ENCODE data around the gene STARD5. TPM values are rescaled to one million over a fixed set of nuclear protein-coding genes. Genes with fewer than 3 reads are reported as not detected.

STARD5 gene
- total RNA-seq, 1 experiment from 2014 or later, result 0.22 TPM

GRCh38 chr15:81297603-81298575, 26.1 kb downstream of the STARD5 start:
- H3K79me2 ChIP-seq (ENCODE audit: low read length), result no peaks in the 10 kb centered on the region
- no peak overlapping the region for H3K4me3 ChIP-seq (ENCODE audit: low read length)
- H3K9me2 ChIP-seq (replicated peaks; ENCODE audit: insufficient read depth, low read length), result no peaks in the 10 kb centered on the region
- no peaks in the 10 kb centered on the region for H4K20me1 ChIP-seq (ENCODE audit: insufficient read depth, low read depth, low read length)
- H3K9ac ChIP-seq (ENCODE audit: low read length), result no peak overlapping the region
- H3K36me3 ChIP-seq (ENCODE audit: insufficient read depth, low read length), result no peaks in the 10 kb centered on the region
- H3K27me3 ChIP-seq (ENCODE audit: low read length), result no peaks in the 10 kb centered on the region
- no peak for DNase-seq
- no peak overlapping the region for H3K4me2 ChIP-seq (ENCODE audit: low read depth, low read length, poor library complexity, severe bottlenecking)
- peaks cover 33% of the 10 kb centered on the region for H3K4me1 ChIP-seq (ENCODE audit: low read length)
- H3K27ac ChIP-seq (ENCODE audit: low read length), result no peak overlapping the region
- H2AFZ ChIP-seq (ENCODE audit: low read length), result no peak overlapping the region
- no peaks in the 10 kb centered on the region for H3K9me3 ChIP-seq (ENCODE audit: low read length)

GRCh38 chr15:81297147-81297572, 26.8 kb downstream of the STARD5 start:
- Histone ChIP-seq H3K9me2 (replicated peaks; ENCODE audit: insufficient read depth, low read length) (no peaks in the 10 kb centered on the region), H3K27ac (ENCODE audit: low read length) (no peak overlapping the region), H3K9ac (ENCODE audit: low read length) (peak overlapping the region; percentile 6; the same call in 1 of the 2 replicates), H4K20me1 (ENCODE audit: insufficient read depth, low read depth, low read length) (no peaks in the 10 kb centered on the region), H3K79me2 (ENCODE audit: low read length) (no peaks in the 10 kb centered on the region), H3K36me3 (ENCODE audit: insufficient read depth, low read length) (no peaks in the 10 kb centered on the region), H3K9me3 (ENCODE audit: low read length) (no peaks in the 10 kb centered on the region), H3K4me2 (ENCODE audit: low read depth, low read length, poor library complexity, severe bottlenecking) (no peak overlapping the region), H3K4me1 (ENCODE audit: low read length) (peaks cover 33% of the 10 kb centered on the region), H3K27me3 (ENCODE audit: low read length) (no peaks in the 10 kb centered on the region), H3K4me3 (ENCODE audit: low read length) (no peak overlapping the region), H2AFZ (ENCODE audit: low read length) (no peak overlapping the region)
- no peak for DNase-seq

GRCh38 chr15:81296673-81297072, 27.3 kb downstream of the STARD5 start:
- no peak overlapping the region for H3K4me3 ChIP-seq (ENCODE audit: low read length)
- H3K9ac ChIP-seq (ENCODE audit: low read length), result peak overlapping the region; percentile 6; the same call in 1 of the 2 replicates

GRCh38 chr15:81296186-81296585, 27.8 kb downstream of the STARD5 start:
- no peaks in the 10 kb centered on the region for H3K27me3 ChIP-seq (ENCODE audit: low read length)
- no peak for DNase-seq
- H3K9ac ChIP-seq (ENCODE audit: low read length), result no peak overlapping the region
- H3K27ac ChIP-seq (ENCODE audit: low read length), result no peak overlapping the region
- H3K4me3 ChIP-seq (ENCODE audit: low read length), result no peak overlapping the region
- no peaks in the 10 kb centered on the region for H3K36me3 ChIP-seq (ENCODE audit: insufficient read depth, low read length)
- H2AFZ ChIP-seq (ENCODE audit: low read length), result no peak overlapping the region
- no peaks in the 10 kb centered on the region for H3K9me2 ChIP-seq (replicated peaks; ENCODE audit: insufficient read depth, low read length)
- no peaks in the 10 kb centered on the region for H3K79me2 ChIP-seq (ENCODE audit: low read length)
- no peaks in the 10 kb centered on the region for H4K20me1 ChIP-seq (ENCODE audit: insufficient read depth, low read depth, low read length)
- peaks cover 28% of the 10 kb centered on the region for H3K4me1 ChIP-seq (ENCODE audit: low read length)
- no peak overlapping the region for H3K4me2 ChIP-seq (ENCODE audit: low read depth, low read length, poor library complexity, severe bottlenecking)
- H3K9me3 ChIP-seq (ENCODE audit: low read length), result no peaks in the 10 kb centered on the region

More at GRCh38 chr15:81296673-81297072, 27.3 kb downstream of the STARD5 start:
- no peaks in the 10 kb centered on the region for H3K79me2 ChIP-seq (ENCODE audit: low read length)
- no peak overlapping the region for H3K4me2 ChIP-seq (ENCODE audit: low read depth, low read length, poor library complexity, severe bottlenecking)
- H4K20me1 ChIP-seq (ENCODE audit: insufficient read depth, low read depth, low read length), result no peaks in the 10 kb centered on the region
- no peak overlapping the region for H3K27ac ChIP-seq (ENCODE audit: low read length)
- H3K9me3 ChIP-seq (ENCODE audit: low read length), result no peaks in the 10 kb centered on the region
- peak; percentile 59 for DNase-seq
- no peaks in the 10 kb centered on the region for H3K9me2 ChIP-seq (replicated peaks; ENCODE audit: insufficient read depth, low read length)
- no peak overlapping the region for H2AFZ ChIP-seq (ENCODE audit: low read length)
- H3K27me3 ChIP-seq (ENCODE audit: low read length), result no peaks in the 10 kb centered on the region
- H3K36me3 ChIP-seq (ENCODE audit: insufficient read depth, low read length), result no peaks in the 10 kb centered on the region
- H3K4me1 ChIP-seq (ENCODE audit: low read length), result peaks cover 33% of the 10 kb centered on the region

- no peak overlapping the region for H2AFZ ChIP-seq (ENCODE audit: low read length)
- H3K4me2 ChIP-seq (ENCODE audit: low read depth, low read length, poor library complexity, severe bottlenecking), result no peak overlapping the region
- no peak overlapping the region for H3K9ac ChIP-seq (ENCODE audit: low read length)
- H3K79me2 ChIP-seq (ENCODE audit: low read length), result no peaks in the 10 kb centered on the region
- H4K20me1 ChIP-seq (ENCODE audit: insufficient read depth, low read depth, low read length), result no peaks in the 10 kb centered on the region
- DNase-seq, result no peak
- H3K4me1 ChIP-seq (ENCODE audit: low read length), result peaks cover 27% of the 10 kb centered on the region
- H3K9me2 ChIP-seq (replicated peaks; ENCODE audit: insufficient read depth, low read length), result no peaks in the 10 kb centered on the region
- no peaks in the 10 kb centered on the region for H3K27me3 ChIP-seq (ENCODE audit: low read length)
- no peaks in the 10 kb centered on the region for H3K36me3 ChIP-seq (ENCODE audit: insufficient read depth, low read length)
- H3K27ac ChIP-seq (ENCODE audit: low read length), result no peak overlapping the region
- H3K9me3 ChIP-seq (ENCODE audit: low read length), result no peaks in the 10 kb centered on the region
- H3K4me3 ChIP-seq (ENCODE audit: low read length), result no peak overlapping the region
Observed at GRCh38 chr15:81295486-81296121, 28.3 kb downstream of the STARD5 start.

GRCh38 chr15:81294516-81294880, 29.4 kb downstream of the STARD5 start:
- Histone ChIP-seq H4K20me1 (ENCODE audit: insufficient read depth, low read depth, low read length) (no peaks in the 10 kb centered on the region), H3K9ac (ENCODE audit: low read length) (peak overlapping the region; percentile 21; the same call in 1 of the 2 replicates), H3K9me3 (ENCODE audit: low read length) (no peaks in the 10 kb centered on the region), H3K27me3 (ENCODE audit: low read length) (no peaks in the 10 kb centered on the region), H2AFZ (ENCODE audit: low read length) (peak overlapping the region; percentile 12; the same call in 1 of the 2 replicates), H3K4me3 (ENCODE audit: low read length) (no peak overlapping the region), H3K27ac (ENCODE audit: low read length) (no peak overlapping the region), H3K4me1 (ENCODE audit: low read length) (peaks cover 27% of the 10 kb centered on the region), H3K79me2 (ENCODE audit: low read length) (no peaks in the 10 kb centered on the region), H3K4me2 (ENCODE audit: low read depth, low read length, poor library complexity, severe bottlenecking) (peak overlapping the region; percentile 24), H3K36me3 (ENCODE audit: insufficient read depth, low read length) (no peaks in the 10 kb centered on the region), H3K9me2 (replicated peaks; ENCODE audit: insufficient read depth, low read length) (no peaks in the 10 kb centered on the region)
- no peak for DNase-seq

- Histone ChIP-seq H2AFZ (ENCODE audit: low read length) (peak overlapping the region; percentile 12; the same call in 1 of the 2 replicates), H3K27ac (ENCODE audit: low read length) (peak overlapping the region; percentile 7; the same call in 1 of the 2 replicates), H3K9me2 (replicated peaks; ENCODE audit: insufficient read depth, low read length) (no peaks in the 10 kb centered on the region), H3K9me3 (ENCODE audit: low read length) (no peaks in the 10 kb centered on the region), H4K20me1 (ENCODE audit: insufficient read depth, low read depth, low read length) (no peaks in the 10 kb centered on the region), H3K4me2 (ENCODE audit: low read depth, low read length, poor library complexity, severe bottlenecking) (peak overlapping the region; percentile 24), H3K27me3 (ENCODE audit: low read length) (no peaks in the 10 kb centered on the region), H3K79me2 (ENCODE audit: low read length) (no peaks in the 10 kb centered on the region), H3K4me1 (ENCODE audit: low read length) (peaks cover 27% of the 10 kb centered on the region), H3K4me3 (ENCODE audit: low read length) (no peak overlapping the region; the same call in 1 of the 2 replicates), H3K36me3 (ENCODE audit: insufficient read depth, low read length) (no peaks in the 10 kb centered on the region), H3K9ac (ENCODE audit: low read length) (peak overlapping the region; percentile 21; the same call in 1 of the 2 replicates)
- peak; percentile 58 for DNase-seq
Observed at GRCh38 chr15:81293728-81294515, 30.0 kb downstream of the STARD5 start.

All from Karpas-422 (cell line).